H1 (cell line): ENCODE measurements around the gene ZPBP. TPM values are rescaled to one million over a fixed set of nuclear protein-coding genes. Genes with fewer than 3 reads are reported as not detected.

Source experiments
- CBX8 ChIP-seq: fragments of 300-800, 300-1000 bp; sonication (generic); IDR thresholded peaks from 2 replicates; pipeline ENCODE4 v1.7.1; 2016; ENCODE audit warnings: low read depth, low read length, borderline replicate concordance
- CTCF ChIP-seq, 3 experiments: IDR thresholded peaks; 1 replicate in 2 of 3; 2 replicates in 1 of 3; pipeline versions ENCODE4 v1.5.1 to v1.6.1; 2011; ENCODE audit warnings: low read length in 3 of 3, mild to moderate bottlenecking in 3 of 3, inconsistent platforms in 2 of 3, low read depth in 1 of 3, moderate library complexity in 1 of 3; ENCODE audit not compliant: insufficient read depth in 1 of 3; ENCODE audit errors: control extremely low read depth in 1 of 3
- EGR1 ChIP-seq: IDR thresholded peaks from 2 replicates; pipeline ENCODE4 v1.6.1; 2011; ENCODE audit warnings: low read depth, low read length, borderline replicate concordance
- KDM5A ChIP-seq: fragments of 200-600 bp; IDR thresholded peaks from 2 replicates; pipeline ENCODE4 v1.7.1; 2012; ENCODE audit warnings: mild to moderate bottlenecking, low read length, inconsistent platforms, mixed read lengths
- POLR2AphosphoS5 ChIP-seq: IDR thresholded peaks from 2 replicates; pipeline ENCODE4 v1.6.1; 2011; ENCODE audit warnings: low read depth, low read length
- polyA plus RNA-seq, 7 experiments: library from polyadenylated mRNA; depleted of rRNA in 3 of 7; stranded (reverse) in 5 of 7; unstranded in 2 of 7; fragments of >200 nt in 5 of 7; fragments of 200-250 nt in 2 of 7; gene quantifications; 1 replicate in 5 of 7; 2 replicates in 1 of 7; 4 replicates in 1 of 7; pipeline versions ENCODE4 v1.2.1 to v1.2.3, GENCODE V29; 2011 to 2013; ENCODE audit warnings: missing spikeins in 2 of 7, mixed read lengths in 2 of 7
- total RNA-seq: library from RNA; stranded (reverse); fragmentation: NEBNext Ultra II Directional; extraction: Animal tissue kit (Norgen Biotek cat#: 25700); gene quantifications from 2 replicates; pipeline ENCODE4 v1.2.1, GENCODE V29; 2021

ZPBP gene
- total and polyA plus RNA-seq, 2 of the 8 experiments (the other 6 are each of a cell fraction or from before 2014, with no cell fraction given): not detected

DNA sequence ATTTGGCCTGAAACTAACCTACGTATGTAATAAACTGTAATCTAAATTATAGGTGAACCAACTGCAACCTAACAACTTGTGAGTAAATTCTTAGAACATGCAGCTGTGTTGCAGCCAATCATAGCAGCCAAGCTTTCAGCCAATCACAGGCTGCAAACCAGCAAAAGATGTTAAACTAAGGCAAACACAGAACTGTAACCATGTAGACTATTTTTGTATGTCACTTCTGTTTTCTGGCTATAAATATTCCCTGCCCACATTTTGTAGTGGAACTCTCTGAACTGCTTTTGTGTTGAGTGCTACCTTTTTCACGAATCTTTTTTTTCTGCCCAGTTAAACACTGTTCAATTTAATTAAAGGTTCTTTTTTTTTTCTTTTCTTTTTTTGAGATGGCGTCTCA lies 28.2 kb upstream of the ZPBP start (continued):
- TF ChIP-seq CTCF (IDR thresholded peaks at IDR 0.05; ENCODE audit: control extremely low read depth in 1 of 3, insufficient read depth in 1 of 3, low read depth in 1 of 3, low read length in 3 of 3) (no peak), CBX8 (no peak), KDM5A (no peak), POLR2AphosphoS5 (no peak), EGR1 (no peak)
- TF ChIP-seq, all 59 proteins: peak for 0
